HG03280 (cell line): Measurements from ENCODE around the gene PLCB4.
"Not testable (repeated sequence)": the region's sequence is repeated elsewhere in the genome, so short reads cannot be mapped to it uniquely, and the experiment has no call there.

Experiments used
- ATAC-seq: cut with Tn5 transposase; IDR thresholded peaks from one replicate; pipeline ENCODE4 v1.9.1; 2021; ENCODE audit warnings: mild to moderate bottlenecking, moderate library complexity; ENCODE audit not compliant: unreplicated experiment

Gene PLCB4

DNA sequence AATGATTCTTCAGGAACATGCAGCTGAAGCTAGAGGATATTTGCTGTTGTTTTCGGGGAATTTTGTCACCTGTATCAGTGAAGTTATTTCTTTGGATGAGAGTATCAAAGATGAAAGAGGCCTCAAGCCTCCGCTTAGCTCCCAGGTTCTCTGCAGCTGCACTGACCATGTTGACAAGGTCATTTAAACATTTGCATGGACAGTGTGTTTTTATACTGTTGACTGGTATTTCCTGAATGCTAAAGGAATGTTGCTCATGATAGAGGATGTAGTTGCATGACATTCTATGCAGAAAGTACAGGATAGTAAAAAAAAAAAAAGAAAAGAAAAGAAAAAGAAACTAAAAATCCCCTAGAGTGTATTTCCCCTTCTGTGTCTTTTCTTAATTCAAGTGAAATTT is 279.9 kb downstream of the PLCB4 start:
- no peak for ATAC-seq

DNA sequence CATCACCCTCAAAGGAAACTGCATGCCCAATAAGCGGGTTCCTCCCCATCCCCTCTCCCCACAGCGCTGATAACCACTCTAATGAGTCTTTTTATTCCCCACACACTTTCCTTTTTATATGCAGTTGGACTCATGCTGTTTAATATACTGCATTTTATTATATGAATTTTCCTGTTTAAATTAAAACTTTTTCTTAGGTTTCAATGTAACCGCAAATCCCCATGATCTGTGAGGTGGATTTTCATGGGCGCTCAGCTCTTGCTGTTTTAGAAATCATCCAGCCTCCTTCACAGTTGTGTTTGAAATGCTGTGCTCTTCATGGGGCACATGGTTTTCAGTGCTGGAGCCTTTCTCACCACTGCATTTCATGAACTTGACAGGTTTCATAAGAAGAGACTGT is 280.4 kb downstream of the PLCB4 start:
- ATAC-seq: no peak

DNA sequence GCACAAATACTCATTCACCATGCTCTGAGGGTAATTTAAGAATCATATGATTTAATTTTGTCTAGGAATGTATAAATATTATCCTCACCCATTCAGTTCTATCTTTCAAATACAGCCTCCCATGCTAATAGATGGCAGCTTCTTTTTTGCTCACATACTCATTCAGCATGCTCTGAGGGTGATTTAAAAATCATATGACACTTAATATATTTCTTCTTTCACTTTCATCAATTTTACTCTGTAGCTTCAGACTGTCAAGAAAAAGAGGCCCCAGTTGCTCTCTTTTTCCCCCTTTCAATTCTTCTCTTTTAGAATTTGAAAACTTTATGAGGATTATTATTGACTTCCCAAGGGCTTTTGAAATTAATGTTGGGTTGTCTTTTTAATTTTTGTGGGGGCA is 283.9 kb downstream of the PLCB4 start:
- ATAC-seq: no peak

DNA sequence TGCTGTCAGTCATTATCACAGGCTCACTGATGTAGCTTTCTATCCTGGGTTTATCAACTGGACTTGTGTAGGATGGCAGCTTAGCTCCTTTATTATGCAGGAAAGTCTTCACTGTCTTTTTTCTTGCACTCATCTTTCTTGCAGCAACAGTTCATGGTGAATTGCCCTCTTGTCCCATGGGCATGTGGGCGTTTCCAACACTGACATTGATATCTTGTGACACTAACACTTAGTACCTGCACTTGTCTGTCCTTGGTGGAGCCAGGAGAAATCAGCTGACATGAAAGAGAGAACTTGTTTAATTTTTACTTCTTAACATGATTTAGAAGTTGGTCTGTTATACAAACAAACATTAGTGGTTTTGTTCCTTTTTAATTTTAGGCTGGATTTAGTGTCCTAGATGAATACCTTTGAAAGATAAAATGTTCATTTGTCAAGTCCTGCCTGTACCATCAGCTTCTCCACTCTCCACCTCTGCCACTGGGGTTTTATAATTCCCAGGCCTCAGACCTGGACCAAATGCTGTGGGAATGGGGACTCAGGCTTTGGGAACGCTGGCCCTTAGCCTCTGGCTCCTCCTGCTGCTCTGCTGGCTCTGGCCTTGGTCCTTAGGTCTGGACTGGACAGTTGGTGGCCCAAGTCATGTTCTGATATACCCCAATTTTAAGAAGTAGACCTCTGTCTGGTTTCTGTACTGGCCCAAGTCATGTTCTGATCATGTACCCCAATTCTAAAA is 284.5 kb downstream of the PLCB4 start:
- no peak for ATAC-seq

DNA sequence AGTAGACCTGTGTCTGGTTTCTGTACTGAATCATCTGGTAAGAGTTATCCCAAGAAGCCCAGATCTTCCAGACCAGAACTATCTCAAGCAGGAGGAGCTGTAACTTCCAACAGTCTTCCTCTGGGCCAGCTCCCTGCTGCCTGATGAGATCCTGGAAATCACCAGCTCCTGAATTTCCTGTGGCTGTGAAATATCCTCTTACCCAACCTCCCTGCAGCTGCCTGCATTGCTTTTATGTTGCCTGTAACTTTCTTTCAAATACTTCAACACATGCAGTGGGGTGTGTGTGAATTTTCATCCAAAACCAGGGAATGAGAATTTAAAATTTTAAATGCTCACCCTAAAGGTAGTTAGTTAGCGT is 285.0 kb downstream of the PLCB4 start:
- ATAC-seq: no peak

DNA sequence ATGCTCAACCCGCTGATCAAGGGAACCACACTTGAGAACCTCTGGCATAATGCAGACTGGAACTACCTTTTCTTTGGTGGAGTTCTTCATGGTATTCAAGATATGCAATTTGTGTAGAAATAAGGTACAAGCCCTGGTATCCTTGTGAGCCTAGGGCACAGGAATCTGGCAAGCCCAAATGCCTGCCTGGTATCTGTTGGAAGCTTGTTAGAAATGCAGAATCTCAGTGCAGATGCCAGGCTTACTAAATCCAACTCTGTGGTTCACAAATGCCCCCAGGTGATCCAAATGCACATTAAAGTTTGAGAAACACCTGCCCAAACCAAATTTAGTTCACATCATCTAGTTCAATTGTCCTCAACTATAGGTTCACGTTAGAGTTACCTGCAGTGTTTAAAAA is 285.7 kb downstream of the PLCB4 start:
- no peak for ATAC-seq

DNA sequence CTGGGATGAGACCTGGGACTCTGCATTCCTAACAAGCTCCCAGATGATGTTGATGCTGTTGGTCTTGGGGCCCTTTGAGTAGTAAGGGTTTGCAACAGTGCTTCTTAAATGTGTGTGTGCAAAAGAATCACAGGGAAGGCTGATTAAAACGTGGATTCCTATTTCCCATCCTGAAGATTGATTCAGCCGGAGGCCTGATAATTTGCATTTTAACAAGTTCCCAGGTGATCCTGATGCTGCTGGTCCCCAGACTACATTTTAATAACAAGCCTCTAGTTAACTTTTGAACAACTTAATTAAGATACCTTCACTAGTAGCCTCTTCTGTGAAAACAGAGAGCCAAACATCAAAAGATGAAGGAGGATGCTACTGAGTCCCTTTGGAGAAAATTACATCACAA is 289.1 kb downstream of the PLCB4 start:
- no peak for ATAC-seq

DNA sequence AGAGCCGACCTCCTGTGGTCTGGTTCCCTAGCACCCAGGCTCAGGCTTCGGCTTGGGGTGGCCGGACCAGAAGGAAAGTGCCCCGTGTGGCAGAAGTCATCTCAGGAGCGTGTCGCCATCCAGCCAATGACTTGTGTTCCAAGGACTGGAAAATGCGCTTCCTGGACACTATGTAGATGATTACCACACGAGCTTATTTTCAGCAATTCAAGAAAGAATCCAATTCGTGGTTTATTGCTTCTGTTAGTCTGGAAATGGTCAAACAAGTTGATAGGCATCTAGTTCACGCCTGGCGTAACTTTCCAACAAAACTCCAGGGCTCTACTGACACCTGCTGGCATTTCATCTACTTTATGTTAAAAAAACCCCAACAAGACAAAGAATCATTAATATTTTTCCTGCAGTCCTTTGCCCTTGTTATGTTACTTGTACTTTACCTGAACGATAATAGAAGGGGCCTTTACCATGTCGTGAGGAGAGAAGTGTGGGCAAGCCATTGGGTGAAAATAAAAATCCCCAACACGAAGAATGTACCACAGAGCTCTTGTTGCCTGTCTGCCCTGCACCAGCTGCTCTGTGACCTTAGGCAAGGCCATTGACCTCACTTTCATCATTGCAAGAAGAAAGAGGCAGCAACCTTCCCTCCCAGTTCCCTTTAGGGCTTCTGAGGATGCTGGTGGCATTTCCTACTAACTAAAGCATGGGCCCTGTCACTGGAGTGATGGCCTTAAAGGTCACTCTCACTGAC is 290.8 kb downstream of the PLCB4 start:
- ATAC-seq: no peak

DNA sequence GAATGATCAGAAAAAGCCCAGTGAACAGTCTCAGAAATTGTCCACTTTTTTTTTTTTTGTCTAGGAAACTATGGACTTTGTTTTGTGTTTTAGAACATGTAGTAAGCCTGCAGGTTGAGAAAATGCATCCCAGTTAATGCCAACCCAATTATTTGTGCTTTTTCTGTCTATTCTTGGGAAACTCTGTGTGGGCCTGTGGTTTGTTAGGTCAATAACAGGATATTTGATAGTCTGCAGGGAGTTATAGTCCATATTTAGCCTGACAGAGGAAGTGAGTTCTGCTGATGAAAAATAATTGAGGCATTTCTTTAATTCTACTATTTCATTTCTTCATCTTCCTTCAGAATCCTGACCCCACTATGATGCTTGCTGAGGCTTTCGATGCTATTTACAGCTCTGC is 291.5 kb downstream of the PLCB4 start:
- no peak for ATAC-seq

DNA sequence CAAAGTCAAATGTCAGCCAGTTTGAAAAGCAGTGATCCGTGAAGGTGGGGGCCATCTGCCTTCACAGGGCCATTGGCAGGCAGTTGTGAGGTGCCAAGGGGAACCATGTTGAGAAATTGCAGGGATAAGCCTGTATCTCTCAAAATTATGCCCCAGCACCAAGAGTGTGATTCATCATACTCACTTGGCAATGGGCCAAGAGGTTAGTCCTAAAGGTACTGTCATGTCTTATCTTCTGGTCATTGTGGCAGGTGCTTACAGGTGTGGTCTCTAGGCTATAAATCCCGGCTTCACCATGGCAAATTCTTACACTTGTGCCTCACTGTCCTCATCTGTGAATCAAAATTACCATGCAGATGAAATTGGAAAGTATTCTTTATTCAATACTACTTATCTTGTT is 294.8 kb downstream of the PLCB4 start:
- ATAC-seq: no peak

DNA sequence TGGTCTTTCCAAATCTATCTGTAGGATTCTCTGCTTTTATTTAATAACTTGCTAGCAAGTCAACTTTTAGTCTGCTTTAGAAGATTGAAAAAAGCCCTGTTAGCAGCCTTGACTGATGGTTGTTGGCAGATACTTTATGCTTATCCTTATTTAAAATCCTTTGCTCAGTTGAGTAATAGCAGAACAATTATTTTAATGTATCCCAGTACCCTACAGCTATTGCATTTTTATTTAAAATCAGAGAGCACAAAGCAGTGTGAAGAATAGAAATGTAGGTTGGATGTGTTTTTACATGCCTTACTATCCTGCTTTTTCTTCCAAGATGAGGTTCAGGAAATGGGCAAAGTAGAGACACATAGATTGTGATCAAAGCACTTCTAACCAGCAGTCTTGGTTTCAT is 298.4 kb downstream of the PLCB4 start:
- ATAC-seq: no peak

DNA sequence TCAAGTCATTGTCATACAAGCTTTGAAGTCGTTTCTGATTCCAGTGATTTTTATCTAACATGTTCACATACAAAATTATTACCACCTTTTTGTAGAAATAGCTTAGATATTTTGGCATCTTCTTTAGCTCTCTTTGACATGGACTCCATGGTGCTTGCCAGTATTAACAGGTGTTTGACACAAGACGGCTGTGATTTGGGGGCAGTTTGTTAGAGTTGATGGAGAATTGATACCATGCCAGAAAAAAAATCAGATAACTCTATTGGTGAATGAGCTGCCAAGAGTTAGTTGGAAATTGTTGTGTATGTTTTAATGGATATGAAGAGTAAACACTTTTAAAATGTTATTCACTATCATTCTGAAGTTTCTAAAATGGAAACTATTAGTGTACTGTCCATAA is 298.9 kb downstream of the PLCB4 start:
- ATAC-seq: no peak

DNA sequence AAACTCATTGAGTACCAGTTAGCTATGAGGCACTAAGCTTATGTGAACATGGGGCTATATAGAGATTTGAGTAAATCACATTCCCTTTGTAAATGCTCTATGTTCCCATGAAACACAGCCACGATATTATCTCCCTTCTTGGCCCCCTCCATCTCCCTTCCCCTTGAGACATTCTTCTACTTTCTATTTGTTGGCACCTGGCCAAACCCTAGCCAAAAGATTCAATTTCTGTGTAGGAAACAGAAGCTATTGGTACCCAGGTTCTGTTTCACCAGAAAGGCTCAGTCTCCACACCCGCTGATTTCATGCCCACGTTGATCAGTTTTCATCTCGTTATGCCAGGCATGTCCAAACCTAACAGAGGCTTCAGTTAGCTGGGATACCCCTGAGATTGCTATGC is 300.0 kb downstream of the PLCB4 start:
- no peak for ATAC-seq

DNA sequence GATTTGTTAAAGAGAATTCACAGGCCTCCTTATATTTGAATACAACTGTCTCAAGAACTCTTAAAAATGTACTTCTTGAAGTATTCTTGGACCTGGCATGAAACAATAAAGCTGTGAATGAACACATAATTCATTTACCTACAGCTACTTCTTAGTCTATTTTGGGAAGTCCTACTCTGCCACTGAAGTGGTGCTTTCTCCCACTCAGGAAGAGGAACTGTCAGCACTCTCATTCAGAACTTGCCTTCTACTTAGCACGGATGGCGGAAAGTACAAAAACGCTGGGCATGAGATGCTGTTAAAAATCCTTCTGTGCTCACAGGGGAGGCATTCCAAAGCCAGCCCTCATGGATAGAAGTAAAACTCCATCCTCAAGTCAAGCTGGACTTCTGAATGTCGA is 300.7 kb downstream of the PLCB4 start:
- ATAC-seq: no peak

DNA sequence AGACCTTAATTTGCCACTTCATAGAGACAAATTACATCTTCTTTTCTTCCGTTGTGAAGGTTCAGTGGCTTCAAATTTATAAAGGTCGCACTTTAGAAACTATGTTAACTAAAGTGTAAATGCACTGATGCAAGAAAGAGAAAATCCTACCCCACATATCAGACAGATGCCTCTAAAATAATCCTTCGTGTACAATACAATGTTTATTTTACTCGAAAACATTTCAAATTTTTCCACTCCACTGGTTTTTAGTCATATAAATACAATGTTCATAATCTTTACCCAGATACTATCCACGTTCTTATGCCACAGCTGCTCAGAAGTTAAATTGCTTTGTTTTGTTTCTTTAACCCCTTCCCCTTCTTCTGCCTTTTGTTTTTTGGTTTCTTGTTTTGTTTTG is 305.2 kb downstream of the PLCB4 start:
- ATAC-seq: no peak

DNA sequence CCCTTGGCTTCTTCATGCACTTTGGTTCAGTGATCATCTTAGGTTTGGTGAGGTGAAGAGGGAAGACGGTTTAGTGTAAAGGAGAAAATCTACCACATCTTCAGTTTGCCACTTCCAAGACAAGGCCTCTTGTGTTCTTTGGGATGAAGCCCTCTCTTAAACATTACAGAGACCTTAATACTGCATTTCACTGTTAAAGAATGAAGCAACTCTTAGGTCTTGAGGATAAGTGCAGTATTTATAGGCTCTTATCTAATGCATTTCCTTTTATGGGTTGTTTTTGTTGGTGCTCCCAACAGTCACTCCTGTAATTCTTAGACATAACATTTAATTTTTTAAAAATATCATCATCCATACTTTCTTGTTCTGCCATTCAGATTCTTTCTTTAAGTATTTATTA is 305.6 kb downstream of the PLCB4 start:
- ATAC-seq: no peak

DNA sequence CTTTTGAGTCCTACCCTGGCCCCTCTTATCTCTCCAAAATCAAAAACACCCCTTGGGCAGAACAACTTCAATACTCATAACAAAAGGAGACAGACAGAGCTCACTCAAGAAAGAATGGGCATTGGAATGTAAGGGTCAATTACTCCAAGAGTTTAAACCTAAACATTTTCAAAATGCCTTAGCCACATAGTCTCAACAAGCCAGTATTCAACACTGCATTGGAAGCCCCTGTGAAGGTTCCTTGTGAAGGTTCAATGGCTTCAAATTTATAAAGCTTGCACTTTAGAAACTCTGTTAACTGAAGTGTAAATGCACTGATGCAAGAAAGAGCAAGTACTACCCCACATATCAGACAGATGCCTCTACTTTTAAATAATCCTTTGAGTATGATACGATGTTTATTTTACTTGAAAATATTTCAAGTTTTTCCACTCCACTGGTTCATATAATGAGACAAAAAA is 306.4 kb downstream of the PLCB4 start:
- no peak for ATAC-seq

DNA sequence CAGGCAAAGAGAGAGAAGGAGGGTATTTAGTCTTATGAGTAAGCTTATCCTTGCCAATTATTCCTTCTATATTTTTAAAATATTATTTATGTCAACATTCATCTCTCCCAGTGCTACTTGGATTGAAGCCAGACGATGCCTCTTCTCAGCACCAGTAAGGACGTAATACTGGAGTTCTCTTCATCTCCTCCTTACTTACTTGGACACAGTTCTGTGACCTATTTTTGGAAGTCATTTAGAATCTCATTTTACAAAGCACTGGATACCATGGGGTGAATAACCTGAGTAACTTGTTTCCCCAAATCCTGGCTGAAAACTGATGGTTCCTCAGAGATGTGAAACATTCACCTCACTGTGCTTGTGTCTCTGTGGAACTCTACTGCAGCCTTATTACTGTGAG is 308.1 kb downstream of the PLCB4 start:
- ATAC-seq: no peak

DNA sequence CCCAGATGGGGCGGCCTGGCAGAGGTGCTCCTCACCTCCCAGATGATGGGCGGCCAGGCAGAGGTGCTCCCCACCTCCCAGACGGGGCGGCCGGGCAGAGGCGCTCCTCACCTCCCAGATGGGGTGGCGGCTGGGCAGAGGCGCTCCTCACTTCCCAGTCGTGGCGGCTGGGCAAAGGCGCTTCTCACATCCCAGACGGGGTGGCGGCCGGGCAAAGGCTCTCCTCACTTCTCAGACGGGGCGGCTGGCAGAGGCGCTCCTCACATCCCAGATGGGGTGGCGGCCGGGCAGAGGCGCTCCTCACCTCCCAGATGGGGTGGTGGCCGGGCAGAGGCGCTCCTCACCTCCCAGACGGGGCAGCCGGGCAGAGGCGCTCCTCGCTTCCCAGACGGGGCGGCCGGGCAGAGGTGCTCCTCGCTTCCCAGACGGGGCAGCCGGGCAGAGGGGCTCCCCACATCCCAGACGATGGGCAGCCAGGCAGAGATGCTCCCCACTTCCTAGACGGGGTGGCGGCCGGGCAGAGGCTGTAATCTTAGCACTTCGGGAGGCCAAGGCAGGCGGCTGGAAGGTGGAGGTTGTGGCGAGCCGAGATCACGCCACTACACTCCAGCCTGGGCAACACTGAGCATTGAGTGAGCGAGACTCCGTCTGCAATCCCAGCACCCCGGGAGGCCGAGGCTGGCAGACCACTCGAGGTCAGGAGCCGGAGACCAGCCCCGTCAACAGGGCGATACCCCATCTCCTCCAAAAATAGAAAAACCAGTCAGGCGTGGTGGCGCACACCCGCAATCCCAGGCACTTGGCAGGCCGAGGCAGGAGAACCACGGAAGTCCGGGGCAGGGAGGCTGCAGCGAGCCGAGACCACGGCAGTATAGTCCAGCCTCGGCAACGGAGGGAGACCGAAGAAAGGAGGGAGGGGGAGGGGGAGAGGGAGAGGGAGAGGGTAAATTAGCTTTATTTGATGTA is 316.7 kb downstream of the PLCB4 start:
- not testable (repeated sequence) for ATAC-seq

DNA sequence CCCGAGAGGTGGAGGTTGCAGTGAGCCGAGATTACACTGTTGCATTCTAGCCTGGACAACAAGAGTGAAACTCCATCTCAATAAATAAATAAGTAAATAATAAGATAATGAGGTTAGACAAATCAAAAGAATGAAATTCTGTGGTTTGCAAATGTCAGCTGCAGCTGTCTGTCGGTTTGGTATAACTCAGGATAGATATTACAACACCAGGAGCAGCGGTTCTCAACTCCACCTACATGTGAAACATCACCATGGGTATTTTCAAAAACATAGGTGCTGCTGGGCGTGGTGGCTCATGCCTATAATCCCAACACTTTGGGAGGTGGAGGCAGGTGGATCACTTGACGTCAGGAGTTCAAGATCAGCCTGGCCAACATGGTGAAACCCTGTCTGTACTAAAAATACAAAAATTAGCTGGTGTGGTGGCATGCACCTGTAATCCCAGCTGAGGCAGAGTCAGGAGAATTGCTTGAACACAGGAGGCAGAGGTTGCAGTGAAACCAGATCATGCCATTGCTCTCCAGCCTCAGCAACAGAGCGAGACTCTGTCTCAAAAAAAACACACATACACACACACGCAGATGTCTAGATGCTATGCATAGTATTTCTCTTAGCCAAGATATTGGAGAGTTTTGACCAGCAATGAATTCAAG is 319.4 kb downstream of the PLCB4 start:
- no peak for ATAC-seq

DNA sequence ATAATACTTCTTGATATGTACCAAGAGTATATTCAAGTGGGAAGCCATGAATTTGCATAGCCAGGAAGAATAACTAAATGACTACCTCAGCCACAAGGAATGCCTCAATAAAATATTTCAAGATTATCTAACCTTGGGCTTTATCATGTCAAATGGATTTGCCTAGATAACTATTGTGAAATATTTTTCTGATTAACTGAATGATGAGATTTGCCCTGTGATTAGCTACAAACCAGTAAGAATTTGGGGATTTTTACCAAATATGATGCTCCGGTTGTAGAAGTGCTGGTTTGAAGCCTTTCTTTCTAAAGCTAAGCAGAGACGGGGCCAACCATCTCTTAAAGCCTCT is 319.9 kb downstream of the PLCB4 start:
- ATAC-seq: no peak
